HEK293 (cell line): Measurements from ENCODE around the gene SFXN3.

ENCODE experiments used
- CTCF ChIA-PET: fragments of 350-600 bp; formaldehyde crosslinking; extraction: SDS; loops from one replicate; lab custom pipeline; 2021; ENCODE audit warnings: antibody characterized with exemption; lab: Yijun Ruan, JAX
- POLR2A ChIA-PET: fragments of 300-600 bp; formaldehyde crosslinking; extraction: SDS; loops from one replicate; lab custom pipeline; 2020; ENCODE audit warnings: antibody characterized with exemption, inconsistent platforms; lab: Yijun Ruan, JAX
- H3K27ac ChIP-seq: fragments of 200-500 bp; sonication (Bioruptor generic); 2 replicates; pipeline ENCODE4 v1.5.1; 2014; ENCODE audit warnings: low read depth, low read length, control low read depth, inconsistent platforms; ENCODE audit errors: extremely low read depth
- H3K36me3 ChIP-seq, 2 experiments: fragments of 200-500 bp in 1 of 2; sonication (Bioruptor generic) in 1 of 2; 1 replicate in 1 of 2; 2 replicates in 1 of 2; pipeline ENCODE4 v1.5.1; 2014 to 2017; ENCODE audit warnings: inconsistent platforms in 2 of 2, low read length in 2 of 2; ENCODE audit not compliant: control insufficient read depth in 2 of 2, insufficient read depth in 1 of 2
- H3K4me1 ChIP-seq: fragments of 200-500 bp; sonication (Bioruptor generic); 2 replicates; pipeline ENCODE4 v1.5.1; 2014; ENCODE audit warnings: mild to moderate bottlenecking, low read length, inconsistent platforms; ENCODE audit not compliant: control insufficient read depth, insufficient read depth
- H3K4me3 ChIP-seq: 2 replicates; pipeline ENCODE4 v1.5.1; 2011; ENCODE audit warnings: low read depth, mild to moderate bottlenecking, control low read depth, low read length, moderate library complexity
- H3K9me3 ChIP-seq: fragments of 200-500 bp; sonication (Bioruptor generic); 2 replicates; pipeline ENCODE4 v1.5.1; 2014; ENCODE audit warnings: low read depth, low read length, inconsistent platforms; ENCODE audit not compliant: control insufficient read depth, insufficient read depth
- IKZF3 ChIP-seq: fragments of 450-650 bp; IDR thresholded peaks from 2 replicates; pipeline ENCODE4 v1.5.0; 2018; ENCODE audit warnings: missing biosample characterization, mild to moderate bottlenecking, missing genetic modification characterization, moderate library complexity
- OSR2 ChIP-seq: fragments of 450-650 bp; formaldehyde crosslinking; IDR thresholded peaks from 2 replicates; pipeline ENCODE4 v1.5.1; 2016; ENCODE audit warnings: missing biosample characterization, missing genetic modification characterization
- PATZ1 ChIP-seq: fragments of 450-650 bp; formaldehyde crosslinking; IDR thresholded peaks from 2 replicates; pipeline ENCODE4 v1.5.1; 2016; ENCODE audit warnings: missing biosample characterization, missing genetic modification characterization
- PRDM1 ChIP-seq: fragments of 450-650 bp; formaldehyde crosslinking; IDR thresholded peaks from 2 replicates; pipeline ENCODE4; 2016; ENCODE audit warnings: missing biosample characterization, missing genetic modification characterization
- ZBTB17 ChIP-seq: fragments of 450-650 bp; formaldehyde crosslinking; IDR thresholded peaks from 2 replicates; pipeline ENCODE4 v1.5.1; 2016; ENCODE audit warnings: missing biosample characterization, missing genetic modification characterization
- ZFP37 ChIP-seq: fragments of 450-650 bp; formaldehyde crosslinking; IDR thresholded peaks from 2 replicates; pipeline ENCODE4 v1.5.1; 2016; ENCODE audit warnings: missing biosample characterization, missing genetic modification characterization
- ZNF155 ChIP-seq: fragments of 450-650 bp; formaldehyde crosslinking; IDR thresholded peaks from 2 replicates; pipeline ENCODE4 v1.5.1; 2016; ENCODE audit warnings: missing biosample characterization, missing genetic modification characterization
- ZNF2 ChIP-seq: fragments of 450-650 bp; formaldehyde crosslinking; IDR thresholded peaks from 2 replicates; pipeline ENCODE4 v1.5.1; 2016; ENCODE audit warnings: missing biosample characterization, missing genetic modification characterization
- ZNF211 ChIP-seq: fragments of 450-650 bp; formaldehyde crosslinking; IDR thresholded peaks from 2 replicates; pipeline ENCODE4 v1.5.1; 2016; ENCODE audit warnings: low read depth, missing biosample characterization, missing genetic modification characterization
- ZNF335 ChIP-seq: fragments of 450-650 bp; formaldehyde crosslinking; conservative IDR thresholded peaks from 2 replicates; pipeline ENCODE4 v1.5.1; 2016; ENCODE audit warnings: missing biosample characterization, missing genetic modification characterization
- ZNF366 ChIP-seq: fragments of 450-650 bp; formaldehyde crosslinking; conservative IDR thresholded peaks from 2 replicates; pipeline ENCODE4 v1.5.1; 2016; ENCODE audit warnings: missing biosample characterization, missing genetic modification characterization
- ZNF48 ChIP-seq: fragments of 450-650 bp; formaldehyde crosslinking; IDR thresholded peaks from 2 replicates; pipeline ENCODE4 v1.5.1; 2016; ENCODE audit warnings: missing biosample characterization, missing genetic modification characterization
- ZNF518A ChIP-seq: fragments of 450-650 bp; formaldehyde crosslinking; conservative IDR thresholded peaks from 2 replicates; pipeline ENCODE4 v1.5.1; 2016; ENCODE audit warnings: low read depth, missing biosample characterization, missing genetic modification characterization
- ZNF529 ChIP-seq: fragments of 450-650 bp; formaldehyde crosslinking; IDR thresholded peaks from 2 replicates; pipeline ENCODE4 v1.5.1; 2017; ENCODE audit warnings: missing genetic modification characterization, missing biosample characterization; ENCODE audit not compliant: insufficient replicate concordance
- ZNF600 ChIP-seq: fragments of 450-650 bp; formaldehyde crosslinking; IDR thresholded peaks from 2 replicates; pipeline ENCODE4 v1.5.1; 2016; ENCODE audit warnings: missing biosample characterization, missing genetic modification characterization
- ZNF654 ChIP-seq: fragments of 450-650 bp; formaldehyde crosslinking; IDR thresholded peaks from 2 replicates; pipeline ENCODE4 v1.5.1; 2016; ENCODE audit warnings: low read depth, missing biosample characterization, missing genetic modification characterization
- ZNF704 ChIP-seq: fragments of 450-650 bp; formaldehyde crosslinking; IDR thresholded peaks from 2 replicates; pipeline ENCODE4 v1.5.1; 2016; ENCODE audit warnings: missing biosample characterization, missing genetic modification characterization
- ZNF776 ChIP-seq: fragments of 450-650 bp; formaldehyde crosslinking; IDR thresholded peaks from 2 replicates; pipeline ENCODE4 v1.5.0; 2017; ENCODE audit warnings: missing biosample characterization, missing genetic modification characterization, borderline replicate concordance
- ZSCAN18 ChIP-seq: fragments of 450-650 bp; formaldehyde crosslinking; IDR thresholded peaks from 2 replicates; pipeline ENCODE4 v1.5.1; 2016; ENCODE audit warnings: missing biosample characterization, missing genetic modification characterization

SFXN3 gene

GRCh38 chr10:101043363-101043707 is 12.3 kb downstream of the SFXN3 start:
- Histone ChIP-seq H3K36me3 (no peaks in the 10 kb centered on the region), H3K9me3 (no peaks in the 10 kb centered on the region), H3K4me3 (peak overlapping the region; percentile 53), H3K4me1 (peaks cover 5% of the 10 kb centered on the region; the same call in 1 of the 2 replicates), H3K27ac (peak overlapping the region; percentile 80)
- CTCF ChIA-PET: interaction anchor here (0.6 to 10.1 kb wide), 21 partner anchors 9 to 1380 kb away, joined by 3 to 112 read pairs (median 5); partner anchors contain the start of genes KAZALD1, PDZD7 and SFXN3
- TF ChIP-seq ZFP37 (0 out of 2 replicates have a peak, but pooled peaks have one; percentile 21), ZNF155 (tag by site-specific recombination) (no peak), ZNF366 (tag by site-specific recombination) (no peak; the same call in 1 of the 2 replicates), ZNF211 (tag by site-specific recombination) (no peak)
- POLR2A ChIA-PET: interaction anchor here (0.8 to 3.4 kb wide), 19 partner anchors 8 to 186 kb away, joined by 3 to 32 read pairs (median 5); partner anchors contain the start of genes KAZALD1, LBX1, PDZD7 and SFXN3

- Histone ChIP-seq H3K36me3 (no peaks in the 10 kb centered on the region), H3K4me3 (no peak overlapping the region), H3K4me1 (peaks cover 5% of the 10 kb centered on the region; the same call in 1 of the 2 replicates), H3K9me3 (no peaks in the 10 kb centered on the region), H3K27ac (peak overlapping the region; percentile 80; the same call in 1 of the 2 replicates)
- ChIA-PET POLR2A (interaction anchor here (1.2 to 3.4 kb wide), 7 partner anchors 11 to 186 kb away, joined by 3 to 29 read pairs (median 6); partner anchors contain the start of genes LBX1, PDZD7 and SFXN3), CTCF (interaction anchor here (0.6 to 10.1 kb wide), 10 partner anchors 9 to 97 kb away, joined by 4 to 112 read pairs (median 24); partner anchors contain the start of gene KAZALD1)
- no peak for TF ChIP-seq ZNF704
- no peak for TF ChIP-seq ZNF518A (tag by site-specific recombination)
- TF ChIP-seq ZNF48 (tag by site-specific recombination): no peak
- no peak for TF ChIP-seq ZNF654 (tag by site-specific recombination)
- no peak for TF ChIP-seq ZNF529 (tag by site-specific recombination)
These were observed 13.1 kb downstream of the SFXN3 start for GRCh38 chr10:101044117-101044516.

GRCh38 chr10:101046332-101047238 is 15.6 kb downstream of the SFXN3 start:
- no peak overlapping the region for H3K4me3 ChIP-seq
- peaks cover 11% of the 10 kb centered on the region for H3K4me1 ChIP-seq
- H3K9me3 ChIP-seq: no peaks in the 10 kb centered on the region
- ChIA-PET POLR2A (interaction anchor here (1.6 kb wide), 1 partner anchor 15 kb away, joined by 6 read pairs; the partner anchor contains the start of gene KAZALD1), CTCF (interaction anchor here (0.8 to 10.1 kb wide), 9 partner anchors 9 to 96 kb away, joined by 3 to 112 read pairs (median 5); partner anchors contain the start of gene KAZALD1)
- H3K27ac ChIP-seq: no peak overlapping the region
- H3K36me3 ChIP-seq: no peaks in the 10 kb centered on the region
- TF ChIP-seq ZSCAN18 (tag by site-specific recombination): no peak
- TF ChIP-seq PRDM1 (tag by site-specific recombination): peak; percentile 99
- TF ChIP-seq ZNF776 (tag by site-specific recombination): no peak
- TF ChIP-seq OSR2 (tag by site-specific recombination): peak; percentile 97
- TF ChIP-seq ZNF2: 0 out of 2 replicates have a peak, but pooled peaks have one; percentile 41
- 0 out of 2 replicates have a peak, but pooled peaks have one; percentile 23 for TF ChIP-seq PATZ1 (tag by site-specific recombination)
- TF ChIP-seq ZNF600 (tag by site-specific recombination): peak; percentile 86
- peak; percentile 81 for TF ChIP-seq ZNF335 (tag by site-specific recombination)
- peak; percentile 99 for TF ChIP-seq ZBTB17
- TF ChIP-seq IKZF3 (tag by site-specific recombination): peak; percentile 70; the same call in 1 of the 2 replicates
